ENCODE measurements around the gene MYO7A.
A peak's percentile ranks its signal among the peaks of the same experiment; 100 is the strongest.
"Not testable (repeated sequence)": the region's sequence is repeated elsewhere in the genome, so short reads cannot be mapped to it uniquely, and the experiment has no call there.

Gene MYO7A

DNA sequence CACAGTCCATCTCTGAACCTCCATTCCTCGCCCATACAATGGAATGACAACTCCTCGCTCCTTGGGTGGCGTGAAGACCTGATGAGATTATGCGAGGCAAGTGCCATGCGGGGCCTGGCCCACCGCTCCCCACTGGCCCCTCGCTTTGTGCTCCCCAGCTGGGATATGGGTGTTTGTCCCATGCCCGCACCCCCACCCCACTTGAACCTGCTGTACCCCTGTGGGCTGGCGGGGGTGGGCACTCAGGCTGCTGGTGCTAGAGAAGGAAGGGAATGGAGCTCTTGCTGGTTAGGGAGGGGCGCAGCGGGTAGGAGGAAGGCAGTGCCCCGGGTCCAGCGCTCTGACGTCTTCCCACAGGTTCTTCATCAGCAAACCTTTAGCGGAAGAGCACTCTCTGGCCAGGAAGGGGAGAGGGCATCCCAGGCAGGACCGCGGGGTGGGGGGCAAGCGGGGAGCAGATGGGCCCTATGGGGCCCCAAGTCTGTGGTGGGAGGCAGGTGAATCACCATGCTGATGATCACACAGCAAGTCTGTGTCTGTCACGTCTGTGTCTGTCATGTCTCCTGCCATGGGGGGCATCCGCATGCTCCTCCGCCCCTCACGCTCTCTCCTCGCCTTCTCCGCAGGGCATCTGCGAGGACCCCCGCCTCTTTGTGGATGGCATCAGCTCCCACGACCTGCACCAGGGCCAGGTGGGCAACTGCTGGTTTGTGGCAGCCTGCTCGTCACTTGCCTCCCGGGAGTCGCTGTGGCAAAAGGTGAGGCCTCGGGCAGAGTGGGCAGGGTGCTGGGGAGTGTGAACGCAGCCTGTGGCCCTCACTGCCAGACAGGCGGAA is 34.8 kb upstream of the MYO7A start:
- no peak for DNase-seq

DNA sequence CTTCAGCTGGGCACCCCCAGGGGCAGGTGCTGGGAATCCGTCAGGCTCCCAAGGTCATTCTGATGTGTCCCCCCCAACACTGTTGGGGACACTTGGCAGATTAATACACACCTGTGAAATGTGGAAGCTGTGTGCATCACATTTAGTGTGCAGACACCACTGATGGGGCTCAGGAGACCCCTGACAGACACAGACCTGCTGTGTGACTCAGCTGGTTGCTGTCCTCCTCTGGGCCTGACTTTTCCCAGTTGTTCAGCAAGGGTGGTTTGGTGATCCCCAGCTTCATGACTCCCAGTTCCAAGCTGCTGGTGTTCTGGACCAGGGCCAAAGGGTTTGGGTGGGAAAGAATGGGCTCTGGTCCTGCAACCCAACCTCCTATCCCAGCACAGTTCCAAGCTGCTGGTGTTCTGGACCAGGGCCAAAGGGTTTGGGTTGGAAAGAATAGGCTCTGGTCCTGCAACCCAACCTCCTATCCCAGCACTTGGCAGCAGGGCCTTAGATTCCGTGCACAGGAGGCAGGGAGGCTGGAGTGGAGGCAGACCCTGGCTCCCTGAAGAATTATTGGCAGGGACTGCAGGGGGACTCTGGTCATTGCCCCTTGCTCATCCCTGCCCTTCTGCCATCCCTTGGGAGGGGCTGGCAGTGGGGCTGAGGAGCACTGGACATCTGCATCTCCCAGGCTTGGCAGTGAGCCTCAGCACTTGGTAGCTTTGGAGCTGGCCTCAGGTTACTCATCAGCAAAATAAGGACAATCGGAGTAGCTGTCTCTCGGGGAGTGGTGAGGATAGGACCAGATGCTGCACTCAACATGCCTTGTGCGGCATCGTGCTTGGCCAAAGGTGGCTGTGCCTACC is 33.8 kb upstream of the MYO7A start:
- DNase-seq: peak; percentile 99 to 100

DNA sequence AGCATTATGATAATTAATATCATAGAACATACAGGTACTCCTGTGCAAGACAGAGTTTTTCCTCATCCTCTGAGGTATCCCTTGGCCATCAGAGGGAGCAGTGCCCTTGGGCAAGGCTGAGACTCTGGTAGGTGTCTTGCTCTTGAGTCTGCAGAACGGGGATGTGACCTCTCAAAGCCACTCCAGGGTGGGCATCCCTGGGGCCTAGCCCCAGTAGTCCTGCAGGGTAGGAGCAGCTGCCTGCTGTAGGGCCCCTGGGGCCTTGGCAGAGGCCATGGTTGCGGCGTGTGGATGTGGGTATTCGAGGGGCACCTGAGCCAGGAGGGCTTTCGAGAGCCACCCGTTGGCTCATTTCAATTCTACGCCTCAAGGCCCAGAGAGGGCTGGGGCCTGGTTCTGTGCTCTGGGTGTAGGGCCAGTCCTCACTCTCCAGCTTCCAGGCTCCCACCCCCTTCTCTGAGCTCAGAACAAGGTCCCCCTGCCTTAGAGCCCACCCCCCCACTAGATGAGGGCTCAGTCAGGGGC is 33.1 kb upstream of the MYO7A start:
- DNase-seq: peak in 1 of 2 experiments; percentile 71

DNA sequence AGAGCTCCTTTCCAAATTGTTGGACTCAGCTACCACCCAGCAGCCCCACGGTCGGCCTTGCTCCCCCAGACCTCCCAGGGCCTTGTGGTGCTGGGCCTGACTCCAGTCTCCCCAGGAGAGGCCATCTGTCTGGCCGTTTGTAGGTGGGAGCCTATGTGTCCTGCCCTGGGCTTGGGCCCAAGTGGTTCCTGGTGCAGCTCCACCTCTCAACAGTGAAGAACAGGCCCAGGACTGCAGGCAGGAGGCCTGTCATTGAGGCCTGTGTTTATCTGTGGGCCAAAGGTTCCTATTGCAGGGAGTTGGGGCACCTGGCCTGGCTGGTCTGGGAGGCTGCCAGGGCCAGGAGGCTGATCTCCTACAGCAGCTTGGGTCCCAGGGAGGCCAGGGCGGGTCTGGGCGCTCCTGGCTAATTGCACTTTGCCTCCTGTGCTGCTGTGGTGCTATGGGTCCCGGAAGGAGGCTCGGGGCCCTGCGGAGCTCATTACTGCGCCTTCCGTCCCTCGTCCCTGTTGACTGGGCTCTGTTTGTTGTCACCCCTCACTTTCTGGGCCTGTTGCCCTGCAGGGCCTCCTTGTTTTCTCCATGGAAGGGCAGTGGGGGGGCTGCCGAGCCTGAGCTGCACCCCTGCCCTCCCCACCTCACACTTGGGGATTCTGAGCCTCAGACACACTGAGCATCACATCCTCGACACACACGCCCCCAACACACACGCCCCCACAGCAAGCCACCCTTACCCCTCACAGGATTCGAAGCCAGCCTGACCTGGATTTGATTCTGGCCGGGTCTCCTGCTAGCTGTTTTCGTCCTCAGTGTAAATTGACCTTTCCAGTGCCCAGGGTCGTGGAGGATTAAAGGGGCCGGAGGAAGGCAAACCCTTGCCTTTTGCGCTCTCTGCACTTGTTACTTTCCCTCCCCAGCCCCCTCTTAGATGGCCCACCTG is 32.2 kb upstream of the MYO7A start:
- peak; percentile 78 to 92 for DNase-seq

DNA sequence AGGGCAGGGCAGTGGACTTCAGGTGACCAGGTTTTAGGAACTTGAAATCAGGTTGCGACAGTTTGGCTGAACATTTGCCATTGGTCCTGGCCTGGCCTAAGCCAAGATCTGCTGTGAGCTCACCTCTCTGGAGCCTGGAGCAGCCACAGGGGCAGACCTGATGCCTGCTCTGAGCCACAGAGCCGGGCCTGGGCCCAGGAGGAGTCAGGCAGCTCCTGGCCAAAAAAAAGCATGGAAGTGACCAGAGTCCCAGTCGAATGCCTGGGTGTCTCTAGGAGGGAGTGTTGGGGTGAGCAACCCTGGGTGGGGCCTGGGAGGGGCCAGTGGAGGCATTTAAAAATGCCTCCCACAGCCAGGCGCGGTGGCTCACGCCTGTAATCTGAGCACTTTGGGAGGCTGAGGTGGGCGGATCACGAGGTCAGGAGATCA is 31.4 kb upstream of the MYO7A start:
- no peak for DNase-seq

GRCh38 chr11:77097180-77097579 is 30.9 kb upstream of the MYO7A start:
- not testable (repeated sequence) for DNase-seq

- DNase-seq: no peak
These were observed 27.6 kb upstream of the MYO7A start for GRCh38 chr11:77100166-77101042.

DNA sequence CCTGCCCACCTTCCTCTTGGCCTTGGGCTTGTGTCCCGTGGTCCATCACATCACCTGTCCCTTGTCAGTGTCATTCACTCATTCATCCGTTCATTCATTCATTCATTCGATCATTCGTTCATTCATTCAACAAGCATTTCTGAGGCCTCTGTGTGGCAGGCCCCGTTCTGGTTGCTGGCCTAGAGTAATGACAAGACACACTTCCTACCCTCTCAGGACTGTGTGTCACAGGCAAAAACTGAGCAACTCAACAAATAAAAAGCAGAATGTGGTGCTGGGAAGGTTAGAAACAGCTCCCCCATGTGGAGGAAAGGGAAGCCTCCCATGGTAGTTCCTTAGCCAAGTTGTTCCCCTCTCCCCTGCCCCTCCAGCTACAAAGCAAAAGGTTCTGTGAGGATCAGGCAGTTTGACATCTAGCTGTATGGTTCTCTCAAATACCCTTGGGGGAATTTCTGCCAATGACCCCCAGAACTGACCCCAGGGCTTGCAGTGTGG is 27.0 kb upstream of the MYO7A start:
- DNase-seq: peak in 1 of 2 experiments; percentile 56

- no peak for DNase-seq
These were observed 25.5 kb upstream of the MYO7A start, which contains the start of gene OMP for GRCh38 chr11:77102246-77103210. TSS of gene OMP (plus strand) at chr11:77102840. CDS start at chr11:77102840, 0 bp downstream.

DNA sequence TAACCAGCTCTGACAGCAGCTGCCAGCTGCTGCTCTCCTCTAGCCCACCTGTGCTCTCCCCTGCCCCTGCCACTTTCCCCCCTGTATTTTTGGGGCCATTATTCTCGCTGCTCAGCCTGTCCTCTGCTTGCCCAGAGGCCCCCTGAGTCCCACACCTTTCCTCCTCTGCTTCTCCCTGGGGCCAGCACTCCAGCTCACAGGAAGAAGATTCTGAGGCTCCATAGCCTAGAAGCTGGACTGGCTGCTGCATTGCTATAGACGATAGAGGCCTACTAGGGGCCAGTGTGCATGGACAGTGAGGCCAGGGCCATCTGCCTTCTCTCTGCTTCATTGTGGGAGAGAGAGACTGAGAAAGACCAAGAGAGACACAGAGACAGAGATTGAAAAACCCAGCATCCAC is 24.7 kb upstream of the MYO7A start:
- no peak for DNase-seq

DNA sequence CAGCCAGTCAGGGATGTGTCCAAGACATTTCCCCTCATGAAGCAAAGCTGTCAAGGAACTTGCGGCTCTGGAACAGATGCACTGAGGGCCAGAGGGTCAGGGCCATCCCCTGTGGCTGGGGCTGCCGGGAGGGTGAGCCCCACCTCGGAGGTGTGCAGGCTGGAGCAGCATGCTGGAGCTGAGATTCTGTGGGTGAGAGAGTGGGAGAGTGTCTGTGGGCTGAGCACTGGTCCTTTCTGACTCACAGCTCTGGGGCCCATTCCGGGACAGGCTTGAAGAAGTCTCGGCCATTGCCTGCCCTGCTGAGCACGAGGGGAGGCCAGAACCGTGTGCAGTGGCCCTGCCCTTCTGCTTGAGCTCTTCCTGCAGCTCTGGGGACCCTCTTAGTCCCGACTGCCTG is 23.3 kb upstream of the MYO7A start:
- no peak for DNase-seq

DNA sequence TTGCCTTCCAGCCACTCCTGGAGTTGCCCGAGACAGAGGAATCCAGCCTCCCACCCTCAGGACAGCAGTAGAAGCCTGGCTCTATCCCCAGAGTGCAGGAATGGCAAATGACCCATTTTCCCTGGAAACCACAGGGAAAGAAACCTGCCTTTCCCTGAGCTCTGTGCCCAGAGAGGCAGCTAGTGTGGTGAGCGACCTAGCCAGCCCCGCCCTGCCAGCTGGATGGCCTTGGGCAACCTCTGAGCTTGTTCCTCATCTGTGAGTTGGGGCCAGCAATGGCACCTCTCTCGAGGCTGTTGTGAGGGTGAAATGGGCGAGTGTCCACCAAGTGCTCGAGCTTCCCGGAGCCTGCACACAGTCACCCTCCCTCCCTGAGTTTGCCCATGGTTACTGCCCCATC is 21.7 kb upstream of the MYO7A start:
- DNase-seq: peak in 1 of 2 experiments; percentile 69

- DNase-seq: no peak
These were observed 21.3 kb upstream of the MYO7A start for GRCh38 chr11:77106759-77107158.

GRCh38 chr11:77107950-77108349 is 20.1 kb upstream of the MYO7A start:
- DNase-seq: peak; percentile 55 to 83

- DNase-seq: no peak
These were observed 19.6 kb upstream of the MYO7A start for GRCh38 chr11:77108436-77108835.

DNA sequence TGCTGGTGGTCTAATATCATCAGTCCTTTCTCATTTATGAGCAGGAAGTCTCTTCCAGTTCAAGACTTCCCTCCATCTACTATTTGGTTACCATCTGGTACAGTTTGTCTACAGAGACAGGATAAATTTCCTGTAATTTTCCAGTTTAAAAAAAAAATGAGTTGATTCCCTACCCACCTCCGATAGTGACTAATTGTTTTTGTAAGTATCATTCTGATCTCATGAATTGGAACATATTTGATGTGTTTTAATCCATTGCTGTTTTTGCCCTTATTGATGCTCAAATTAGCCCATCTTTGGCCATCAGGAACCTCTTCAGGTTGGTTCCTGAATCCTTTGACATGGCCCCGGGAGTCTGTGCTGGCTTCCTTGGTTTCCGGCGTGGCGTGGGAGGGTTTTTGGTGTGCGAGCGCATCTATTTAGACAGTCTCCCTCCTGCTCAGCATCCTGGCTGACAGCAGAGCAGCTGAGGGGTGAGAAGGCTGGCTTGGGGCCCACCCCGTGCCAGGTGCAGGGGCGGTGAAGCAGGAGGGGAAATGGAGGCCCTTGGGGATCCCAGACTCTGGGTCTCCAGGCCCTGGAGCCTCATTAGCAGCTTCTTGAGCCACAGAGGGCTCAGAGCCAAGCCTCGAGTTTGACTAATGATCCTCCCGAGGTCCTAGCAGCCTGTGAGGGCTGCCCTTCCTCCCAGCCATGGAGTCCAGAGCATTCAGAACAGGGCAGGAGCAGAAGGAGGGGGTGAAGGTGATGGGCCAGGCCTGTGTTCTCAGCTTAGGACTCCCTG is 18.6 kb upstream of the MYO7A start:
- DNase-seq: peak; percentile 94 to 99

DNA sequence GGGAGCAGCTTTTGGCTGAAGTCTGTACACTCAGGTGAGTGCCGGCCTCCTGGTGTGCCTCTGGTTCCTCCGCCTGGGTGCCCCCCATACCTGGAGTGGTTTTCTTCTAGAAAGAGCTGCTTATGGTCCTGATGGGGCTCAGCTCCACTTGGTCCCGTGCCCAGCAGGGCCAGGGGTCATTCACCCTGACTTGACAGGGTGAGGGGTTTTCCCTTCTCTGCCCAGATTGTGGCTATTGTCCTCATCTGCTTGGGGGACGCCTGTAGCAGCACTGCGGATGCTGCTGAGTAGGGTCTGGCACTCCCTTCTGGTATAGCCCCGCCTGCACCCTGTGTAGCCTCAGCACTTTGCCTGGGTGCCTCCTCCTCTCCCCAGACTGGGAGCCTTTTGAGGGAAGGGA is 17.2 kb upstream of the MYO7A start:
- no peak for DNase-seq

DNA sequence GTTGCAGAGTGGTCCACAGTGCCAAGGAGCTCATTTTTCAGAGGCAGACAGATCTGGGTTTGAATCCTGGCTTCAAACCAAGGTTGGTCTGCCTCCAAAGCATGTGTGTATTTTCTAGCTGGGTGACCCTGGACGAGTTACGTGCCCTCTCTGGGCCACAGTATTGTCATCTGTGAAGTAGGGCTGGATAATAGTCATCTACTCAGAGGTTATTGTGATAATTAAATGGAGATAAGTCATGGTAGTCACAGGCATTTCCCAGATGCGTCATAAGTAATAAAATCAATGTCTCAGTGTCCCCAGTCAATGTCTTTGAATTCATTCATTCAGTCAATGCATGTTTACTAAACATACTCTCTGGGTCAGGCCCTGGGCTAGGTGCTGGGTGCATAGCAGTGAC is 16.8 kb upstream of the MYO7A start:
- DNase-seq: peak in 1 of 2 experiments; percentile 47

DNA sequence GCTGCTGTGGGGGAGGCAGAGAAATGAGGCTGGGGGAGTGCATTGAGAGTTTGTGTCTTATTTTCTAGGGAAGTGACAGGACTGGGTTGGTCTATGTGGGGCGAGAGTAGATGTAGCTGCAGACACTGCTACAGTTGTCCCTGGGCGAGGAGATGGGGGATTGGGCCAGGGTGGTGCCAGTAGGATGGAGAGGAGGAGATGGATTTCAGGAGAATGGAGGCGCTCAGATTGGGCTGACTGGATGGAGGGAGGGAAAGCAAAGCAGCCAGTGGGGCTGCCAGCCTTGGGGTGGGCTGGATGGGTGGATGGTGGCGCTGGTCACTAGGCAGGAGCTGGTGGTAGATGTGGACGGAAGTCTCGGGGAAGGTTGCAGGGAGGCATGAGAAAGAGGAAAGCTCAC is 16.1 kb upstream of the MYO7A start:
- no peak for DNase-seq
